Neural progenitor cell (in vitro differentiated cells): ENCODE data around the gene IL10RA.
"Not testable (repeated sequence)": the region's sequence is repeated elsewhere in the genome, so short reads cannot be mapped to it uniquely, and the experiment has no call there.

Source experiments
- CTCF ChIP-seq: fragments of 200-600 bp; sonication (generic); IDR thresholded peaks from 2 replicates; pipeline ENCODE4 v1.5.1; 2017; ENCODE audit warnings: antibody characterized with exemption, mild to moderate bottlenecking
- EZH2 ChIP-seq: fragments of 200-600 bp; sonication (generic); IDR thresholded peaks from 2 replicates; pipeline ENCODE4 v1.6.1; 2017; ENCODE audit warnings: antibody characterized with exemption, mild to moderate bottlenecking, moderate library complexity

- TF ChIP-seq CTCF, EZH2: not testable (repeated sequence)
Measured at GRCh38 chr11:117947751-117948150, 38.4 kb upstream of the IL10RA start.
